Stimulated activated CD4-positive, alpha-beta T cell treated with anti-CD3 and anti-CD28 coated beads, TNF-alpha, amount 100 ng/mL, for 1 hour (primary cell): Measurements from ENCODE around the gene GNPDA2.
A peak's percentile ranks its signal among the peaks of the same experiment; 100 is the strongest.

Experiments used
- DNase-seq, 3 donors: peaks; one replicate each; pipeline ENCODE4 v3.0.0-alpha.2; 2020; ENCODE audit warnings: low read depth in 3 of 3, low spot score in 1 of 3

GNPDA2 gene

DNA sequence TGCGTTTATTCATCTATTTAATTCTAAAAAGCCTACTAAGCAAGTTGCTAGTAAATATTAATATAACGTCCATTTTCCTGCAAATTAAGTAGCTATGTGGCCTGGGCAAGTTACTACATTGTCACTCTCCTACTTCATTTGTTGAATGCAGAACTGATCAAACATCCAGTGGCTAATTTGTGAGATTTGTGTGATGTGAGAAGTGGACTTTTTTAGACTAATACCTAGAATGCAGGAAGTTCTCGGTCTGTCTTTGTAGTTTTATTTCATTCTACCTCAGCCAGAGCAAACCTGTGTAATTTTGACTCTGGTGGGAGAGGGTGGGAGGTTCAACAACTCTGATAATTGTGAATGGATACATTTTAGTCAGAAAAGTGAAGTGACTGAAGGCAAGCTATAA lies 47.3 kb downstream of the GNPDA2 start:
- no peak for DNase-seq

DNA sequence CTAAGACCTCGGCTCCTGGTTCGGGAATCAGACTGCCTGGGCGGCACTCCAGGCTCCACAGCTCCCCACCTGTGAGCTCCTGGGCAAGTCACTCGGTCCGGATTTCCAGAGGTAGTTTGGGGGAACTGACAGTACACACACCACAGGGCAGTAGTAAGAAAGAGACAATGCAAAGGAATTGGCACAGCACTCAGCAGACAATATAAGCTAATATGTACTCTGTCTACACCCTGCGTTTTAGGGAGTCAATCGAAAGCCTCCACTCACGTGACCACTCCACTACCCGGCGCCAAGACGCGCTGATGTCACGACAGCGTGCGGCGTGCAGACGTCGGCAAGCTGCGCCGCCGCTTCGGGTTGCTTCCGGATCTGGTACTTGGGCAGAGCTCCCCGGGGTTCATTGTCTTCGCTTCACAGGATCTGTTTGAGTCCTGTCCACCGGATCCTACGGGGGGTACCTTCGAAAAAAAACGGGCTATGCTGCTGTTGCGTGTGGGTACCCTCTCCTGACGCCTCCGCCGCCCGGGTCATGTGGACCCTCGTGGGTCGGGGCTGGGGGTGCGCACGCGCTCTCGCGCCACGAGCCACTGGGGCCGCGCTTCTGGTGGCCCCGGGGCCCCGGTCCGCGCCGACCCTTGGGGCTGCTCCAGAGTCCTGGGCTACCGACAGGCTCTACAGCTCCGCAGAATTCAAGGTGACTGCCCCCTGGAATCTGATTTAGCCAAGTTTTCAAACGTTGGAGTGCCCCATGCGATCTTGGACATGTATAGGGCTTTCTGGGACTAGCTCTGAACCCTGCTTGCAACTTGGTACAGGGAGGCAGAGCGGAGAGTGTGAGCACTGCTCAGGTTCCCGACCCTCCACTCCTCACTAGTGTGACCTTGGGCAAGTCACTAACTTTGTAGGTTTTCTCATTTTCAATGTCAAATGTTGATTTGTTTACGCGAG lies 48.0 kb downstream of the GNPDA2 start, which contains the start of gene GUF1:
TSS of gene GUF1 (plus strand) at position 327 of the 948 bp plus-strand sequence. CDS start at position 530, 203 bp downstream.
- peak; percentile 59 to 73 (median 70) for DNase-seq

GRCh38 chr4:44675366-44675765 lies 51.0 kb downstream of the GNPDA2 start:
- DNase-seq: no peak

DNA sequence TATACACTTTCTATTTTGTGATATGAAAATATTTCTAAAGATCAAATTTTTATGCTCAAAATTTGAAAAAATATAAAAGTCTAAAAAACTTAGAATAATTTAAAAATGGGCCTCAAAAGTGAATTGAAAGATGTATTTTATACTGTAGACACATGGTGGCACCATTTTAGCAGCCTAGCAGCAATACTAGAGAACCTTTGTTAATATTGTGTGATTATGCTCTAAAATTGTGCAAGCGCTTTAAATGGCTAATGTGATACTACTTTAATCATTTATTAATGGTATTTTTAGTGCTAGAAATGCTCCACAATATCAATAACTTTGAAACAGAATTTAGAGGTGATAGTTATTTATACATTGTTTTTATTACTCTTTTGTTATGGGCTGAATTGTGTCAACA lies 51.9 kb downstream of the GNPDA2 start:
- no peak for DNase-seq

DNA sequence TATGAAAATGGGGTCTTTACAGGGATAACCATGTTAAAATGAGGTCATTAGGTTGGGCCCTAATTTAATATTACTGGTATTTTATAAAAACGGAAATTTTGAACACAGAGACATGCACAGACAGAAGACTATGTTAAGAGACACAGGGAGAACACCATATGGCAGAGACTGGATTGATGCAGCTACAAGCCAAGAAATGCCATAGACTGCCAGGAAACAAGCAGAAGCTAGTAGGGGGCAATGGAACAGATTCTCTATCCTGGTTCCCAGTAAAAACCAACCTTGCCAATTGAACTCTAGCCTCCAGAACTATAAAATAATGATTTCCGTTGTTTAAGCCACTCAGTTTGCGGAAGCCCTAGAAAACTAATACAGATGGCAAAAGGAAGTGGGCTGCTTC lies 54.7 kb downstream of the GNPDA2 start:
- DNase-seq: no peak

GRCh38 chr4:44670506-44671199 lies 55.7 kb downstream of the GNPDA2 start:
- no peak for DNase-seq

DNA sequence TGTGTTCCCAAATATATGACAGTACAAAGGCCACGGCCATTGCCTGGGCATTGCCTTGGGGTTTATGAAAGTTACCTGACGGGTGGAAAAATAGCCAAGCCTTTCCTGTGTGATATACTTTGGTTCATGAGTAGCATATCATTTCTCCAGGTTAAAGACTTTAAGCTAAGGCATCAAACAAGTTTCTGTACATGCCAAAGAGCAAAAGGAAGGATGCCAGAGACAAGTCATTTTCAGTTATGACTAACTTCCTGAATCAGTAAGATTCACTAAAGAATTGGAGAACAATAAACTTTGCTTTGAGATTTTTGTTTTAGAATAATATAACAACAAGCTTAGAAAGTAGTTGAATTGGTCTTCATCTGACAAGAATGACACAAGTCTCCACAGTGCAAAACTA lies 57.8 kb downstream of the GNPDA2 start:
- no peak for DNase-seq

- no peak for DNase-seq
These were observed 62.7 kb downstream of the GNPDA2 start for GRCh38 chr4:44663539-44664263.

DNA sequence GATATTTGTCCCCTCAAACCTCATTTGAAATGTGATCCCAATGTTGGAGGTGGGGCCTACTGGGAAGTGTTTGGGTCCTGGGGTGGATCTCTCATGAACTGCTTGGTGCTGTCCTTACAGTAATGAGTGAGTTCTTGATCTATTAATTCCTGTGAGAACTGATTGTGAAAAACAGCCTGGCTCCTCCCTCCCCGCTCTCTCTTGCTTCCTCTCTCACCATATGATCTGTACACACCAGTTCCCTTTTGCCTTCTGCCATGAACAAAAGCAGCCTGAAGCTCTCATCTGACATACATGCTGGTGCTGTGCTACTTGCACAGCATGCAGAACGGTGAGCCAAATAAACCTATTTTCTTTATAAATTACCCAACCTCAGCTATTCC lies 63.7 kb downstream of the GNPDA2 start:
- DNase-seq: no peak

- DNase-seq: no peak
These were observed 64.3 kb downstream of the GNPDA2 start for GRCh38 chr4:44661940-44662622.

GRCh38 chr4:44660396-44660795 lies 66.0 kb downstream of the GNPDA2 start:
- no peak for DNase-seq

DNA sequence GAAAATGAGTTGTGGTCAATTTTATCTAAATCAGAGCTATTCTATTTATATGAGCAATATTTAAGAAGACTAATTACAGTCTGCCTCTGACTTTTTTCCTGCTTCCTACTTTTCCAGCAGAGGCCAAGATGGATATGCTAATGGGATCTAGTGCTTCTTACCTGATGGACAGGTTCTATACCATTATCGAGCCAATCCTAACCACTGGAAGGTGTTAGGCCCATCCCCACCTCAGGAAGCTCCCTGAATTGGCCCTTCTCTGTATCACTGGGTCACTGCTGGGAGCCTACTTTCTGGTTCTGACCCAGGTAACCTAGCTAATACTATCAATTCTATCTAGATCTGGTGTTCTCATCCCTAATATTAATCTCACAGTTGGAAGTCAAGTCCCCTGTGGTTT lies 74.4 kb downstream of the GNPDA2 start:
- DNase-seq: no peak
